Mesothelial cell of epicardium (in vitro differentiated cells): ENCODE measurements around the gene CSNK1G2. TPM values are rescaled to one million over a fixed set of nuclear protein-coding genes. Genes with fewer than 3 reads are reported as not detected.

Source experiments
- DNase-seq, 2 experiments: peaks; one replicate each; pipeline ENCODE4 v3.0.0; 2021; ENCODE audit warnings: low spot score in 2 of 2; ENCODE audit not compliant: unreplicated experiment in 2 of 2
- H3K27ac Mint-ChIP-seq: 2 replicates; pipeline ENCODE4 v1.8.0; 2021; ENCODE audit warnings: mixed read lengths
- H3K27me3 Mint-ChIP-seq: 2 replicates; pipeline ENCODE4 v1.8.0; 2021; ENCODE audit warnings: low read depth, mixed read lengths
- H3K36me3 Mint-ChIP-seq: 2 replicates; pipeline ENCODE4 v1.8.0; 2021; ENCODE audit warnings: mixed read lengths
- H3K4me1 Mint-ChIP-seq: 2 replicates; pipeline ENCODE4 v1.8.0; 2021; ENCODE audit warnings: mixed read lengths
- H3K4me3 Mint-ChIP-seq: 2 replicates; pipeline ENCODE4 v1.8.0; 2021; ENCODE audit warnings: mild to moderate bottlenecking, moderate library complexity, mixed read lengths
- H3K9me3 Mint-ChIP-seq: 2 replicates; pipeline ENCODE4 v1.8.0; 2021; ENCODE audit warnings: mixed read lengths
- CTCF ChIP-seq: fragments of 200-600 bp; sonication (generic); IDR thresholded peaks from one replicate; pipeline ENCODE4 v1.5.0; 2021; ENCODE audit warnings: antibody characterized with exemption; ENCODE audit not compliant: unreplicated experiment
- total RNA-seq: library from RNA; stranded (reverse); gene quantifications from 3 replicates; pipeline ENCODE4 v1.2.1, GENCODE V29; 2021

Gene CSNK1G2
- total RNA-seq, 1 donor from 2014 or later: 79.1 TPM

- peaks cover 11% of the 10 kb centered on the region for H3K36me3 Mint-ChIP-seq
- H3K9me3 Mint-ChIP-seq: no peaks in the 10 kb centered on the region
- H3K4me3 Mint-ChIP-seq: no peak overlapping the region
- peaks cover 16% of the 10 kb centered on the region for H3K4me1 Mint-ChIP-seq
- no peaks in the 10 kb centered on the region for H3K27me3 Mint-ChIP-seq
- TF ChIP-seq CTCF: peak; percentile 61
- peak in 1 of 2 experiments; percentile 53 for DNase-seq
- peak overlapping the region; percentile 70 for H3K27ac Mint-ChIP-seq
These were observed 4.9 kb downstream of the CSNK1G2 start for GRCh38 chr19:1945899-1946298.

GRCh38 chr19:1947651-1948209, 6.8 kb downstream of the CSNK1G2 start:
- no peak overlapping the region for H3K27ac Mint-ChIP-seq
- DNase-seq: no peak
- no peak overlapping the region for H3K4me3 Mint-ChIP-seq
- H3K27me3 Mint-ChIP-seq: no peaks in the 10 kb centered on the region
- peaks cover 13% of the 10 kb centered on the region for H3K4me1 Mint-ChIP-seq
- H3K9me3 Mint-ChIP-seq: no peaks in the 10 kb centered on the region
- H3K36me3 Mint-ChIP-seq: peaks cover 14% of the 10 kb centered on the region
- TF ChIP-seq CTCF: no peak

GRCh38 chr19:1949304-1950101, 8.5 kb downstream of the CSNK1G2 start:
- no peak overlapping the region for H3K27ac Mint-ChIP-seq
- no peak overlapping the region for H3K4me3 Mint-ChIP-seq
- peaks cover 5% of the 10 kb centered on the region for H3K4me1 Mint-ChIP-seq
- no peaks in the 10 kb centered on the region for H3K9me3 Mint-ChIP-seq
- H3K27me3 Mint-ChIP-seq: no peaks in the 10 kb centered on the region
- no peak for DNase-seq
- no peak for TF ChIP-seq CTCF
- peaks cover 14% of the 10 kb centered on the region for H3K36me3 Mint-ChIP-seq

GRCh38 chr19:1950640-1951039, 9.7 kb downstream of the CSNK1G2 start:
- no peaks in the 10 kb centered on the region for H3K27me3 Mint-ChIP-seq
- H3K36me3 Mint-ChIP-seq: peaks cover 14% of the 10 kb centered on the region
- DNase-seq: no peak
- H3K4me1 Mint-ChIP-seq: peaks cover 3% of the 10 kb centered on the region
- H3K27ac Mint-ChIP-seq: no peak overlapping the region
- no peak overlapping the region for H3K4me3 Mint-ChIP-seq
- TF ChIP-seq CTCF: no peak
- no peaks in the 10 kb centered on the region for H3K9me3 Mint-ChIP-seq

GRCh38 chr19:1952635-1953034, 11.7 kb downstream of the CSNK1G2 start:
- Mint-ChIP-seq H3K27me3 (no peaks in the 10 kb centered on the region), H3K4me1 (no peaks in the 10 kb centered on the region), H3K4me3 (no peak overlapping the region), H3K9me3 (no peaks in the 10 kb centered on the region), H3K27ac (no peak overlapping the region), H3K36me3 (peaks cover 14% of the 10 kb centered on the region)
- no peak for DNase-seq
- TF ChIP-seq CTCF: no peak
